SU-DHL-6 (cell line): ENCODE results near the gene PCIF1.
A peak's percentile ranks its signal among the peaks of the same experiment; 100 is the strongest.

Experiments used
- H2AFZ ChIP-seq: fragments of 200-600 bp; sonication (generic); 2 replicates; pipeline ENCODE4 v1.6.1; 2014; ENCODE audit warnings: low read depth, mild to moderate bottlenecking, moderate library complexity, mixed read lengths, antibody characterized with exemption, low read length; ENCODE audit not compliant: severe bottlenecking
- H3F3A ChIP-seq: fragments of 200-600 bp; shearing (Covaris generic); 2 replicates; pipeline ENCODE4 v1.6.0; 2016; ENCODE audit warnings: antibody characterized with exemption, mild to moderate bottlenecking; ENCODE audit not compliant: insufficient read depth
- H3K27ac ChIP-seq: fragments of 200-600 bp; sonication (generic); 2 replicates; pipeline ENCODE4 v1.5.1; 2016; ENCODE audit warnings: low read depth, mild to moderate bottlenecking, low read length, moderate library complexity, mixed read lengths
- H3K27me3 ChIP-seq: fragments of 200-600 bp; sonication (generic), shearing (Covaris generic); 2 replicates; pipeline ENCODE4 v1.6.0; 2014; ENCODE audit warnings: mild to moderate bottlenecking, low read length
- H3K36me3 ChIP-seq: fragments of 200-600 bp; sonication (generic); 2 replicates; pipeline ENCODE4 v1.6.1; 2014; ENCODE audit warnings: mild to moderate bottlenecking, low read length, mixed read lengths
- H3K4me2 ChIP-seq: fragments of 300-600, 200-600 bp; shearing (Covaris generic), sonication (generic); 2 replicates; pipeline ENCODE4 v1.6.0; 2014; ENCODE audit warnings: low read length, low read depth, mild to moderate bottlenecking; ENCODE audit not compliant: poor library complexity, severe bottlenecking
- H3K4me3 ChIP-seq: fragments of 200-600 bp; sonication (generic); 2 replicates; pipeline ENCODE4 v1.5.1; 2014; ENCODE audit warnings: antibody characterized with exemption, low read length, mild to moderate bottlenecking, mixed read lengths; ENCODE audit not compliant: insufficient read depth, poor library complexity, severe bottlenecking
- H3K79me2 ChIP-seq: fragments of 200-600 bp; sonication (generic); 2 replicates; pipeline ENCODE4 v1.6.1; 2014; ENCODE audit warnings: mild to moderate bottlenecking, low read length, moderate library complexity; ENCODE audit not compliant: insufficient read depth
- H3K9ac ChIP-seq: fragments of 200-600 bp; sonication (generic); 2 replicates; pipeline ENCODE4 v1.7.0; 2014; ENCODE audit warnings: mild to moderate bottlenecking, low read length
- H3K9me2 ChIP-seq: fragments of 200-600 bp; sonication (generic); replicated peaks from 2 replicates; pipeline ENCODE4 v1.6.1; 2014; ENCODE audit warnings: low read length; ENCODE audit not compliant: insufficient read depth
- H3K9me3 ChIP-seq: fragments of 200-600 bp; sonication (generic); 2 replicates; pipeline ENCODE4 v1.6.1; 2014; ENCODE audit warnings: low read length, mixed read lengths; ENCODE audit not compliant: insufficient read depth
- H4K20me1 ChIP-seq: fragments of 200-600 bp; sonication (generic); 2 replicates; pipeline ENCODE4 v1.6.1; 2014; ENCODE audit warnings: low read depth, mild to moderate bottlenecking, antibody characterized with exemption, low read length, moderate library complexity, mixed read lengths
- EZH2phosphoT487 ChIP-seq: fragments of 200-600 bp; sonication (generic), shearing (Covaris generic); conservative IDR thresholded peaks from 2 replicates; pipeline ENCODE4 v1.6.1; 2018; ENCODE audit warnings: mild to moderate bottlenecking, antibody characterized with exemption, low read length, moderate library complexity, mixed read lengths
- TF ChIP-seq, protein P1 (sequence below): fragments of 200-600 bp; sonication (generic); IDR thresholded peaks from one replicate; pipeline ENCODE4 v1.5.1; 2017; ENCODE audit warnings: antibody characterized with exemption, mild to moderate bottlenecking, low read length, moderate library complexity; ENCODE audit not compliant: insufficient read depth, poor library complexity, severe bottlenecking

PCIF1 gene

DNA sequence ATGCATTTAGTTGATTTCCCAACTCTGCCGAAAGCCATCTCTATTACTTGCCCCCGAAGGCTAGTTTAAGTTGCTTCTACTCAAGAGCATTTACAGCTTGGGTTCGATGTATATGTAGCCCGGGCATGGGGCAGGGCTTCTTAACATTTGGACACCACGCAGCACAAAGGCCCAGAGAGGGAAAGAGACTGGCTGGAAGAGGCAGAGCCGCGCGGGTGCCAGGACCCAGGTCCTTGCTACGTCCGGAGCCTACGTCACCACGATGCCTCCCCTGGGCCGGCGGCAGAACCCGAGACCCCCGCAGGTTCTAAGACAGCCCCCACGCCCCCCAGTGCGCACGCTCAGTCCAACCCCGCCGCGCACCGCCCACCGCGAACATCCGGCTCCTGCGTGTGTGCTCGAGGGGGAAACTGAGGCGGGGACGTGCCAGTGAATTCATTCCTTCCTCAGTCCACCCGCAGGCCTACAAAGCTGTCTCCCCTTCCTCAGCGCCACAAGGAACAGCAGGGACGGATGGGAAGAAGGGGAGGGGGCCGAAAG is 367 bp upstream of the PCIF1 start:
- H2AFZ ChIP-seq: peak overlapping the region; percentile 49
- TF ChIP-seq EZH2phosphoT487: no peak
- TF ChIP-seq, protein P1, sequence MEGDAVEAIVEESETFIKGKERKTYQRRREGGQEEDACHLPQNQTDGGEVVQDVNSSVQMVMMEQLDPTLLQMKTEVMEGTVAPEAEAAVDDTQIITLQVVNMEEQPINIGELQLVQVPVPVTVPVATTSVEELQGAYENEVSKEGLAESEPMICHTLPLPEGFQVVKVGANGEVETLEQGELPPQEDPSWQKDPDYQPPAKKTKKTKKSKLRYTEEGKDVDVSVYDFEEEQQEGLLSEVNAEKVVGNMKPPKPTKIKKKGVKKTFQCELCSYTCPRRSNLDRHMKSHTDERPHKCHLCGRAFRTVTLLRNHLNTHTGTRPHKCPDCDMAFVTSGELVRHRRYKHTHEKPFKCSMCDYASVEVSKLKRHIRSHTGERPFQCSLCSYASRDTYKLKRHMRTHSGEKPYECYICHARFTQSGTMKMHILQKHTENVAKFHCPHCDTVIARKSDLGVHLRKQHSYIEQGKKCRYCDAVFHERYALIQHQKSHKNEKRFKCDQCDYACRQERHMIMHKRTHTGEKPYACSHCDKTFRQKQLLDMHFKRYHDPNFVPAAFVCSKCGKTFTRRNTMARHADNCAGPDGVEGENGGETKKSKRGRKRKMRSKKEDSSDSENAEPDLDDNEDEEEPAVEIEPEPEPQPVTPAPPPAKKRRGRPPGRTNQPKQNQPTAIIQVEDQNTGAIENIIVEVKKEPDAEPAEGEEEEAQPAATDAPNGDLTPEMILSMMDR: no peak

DNA sequence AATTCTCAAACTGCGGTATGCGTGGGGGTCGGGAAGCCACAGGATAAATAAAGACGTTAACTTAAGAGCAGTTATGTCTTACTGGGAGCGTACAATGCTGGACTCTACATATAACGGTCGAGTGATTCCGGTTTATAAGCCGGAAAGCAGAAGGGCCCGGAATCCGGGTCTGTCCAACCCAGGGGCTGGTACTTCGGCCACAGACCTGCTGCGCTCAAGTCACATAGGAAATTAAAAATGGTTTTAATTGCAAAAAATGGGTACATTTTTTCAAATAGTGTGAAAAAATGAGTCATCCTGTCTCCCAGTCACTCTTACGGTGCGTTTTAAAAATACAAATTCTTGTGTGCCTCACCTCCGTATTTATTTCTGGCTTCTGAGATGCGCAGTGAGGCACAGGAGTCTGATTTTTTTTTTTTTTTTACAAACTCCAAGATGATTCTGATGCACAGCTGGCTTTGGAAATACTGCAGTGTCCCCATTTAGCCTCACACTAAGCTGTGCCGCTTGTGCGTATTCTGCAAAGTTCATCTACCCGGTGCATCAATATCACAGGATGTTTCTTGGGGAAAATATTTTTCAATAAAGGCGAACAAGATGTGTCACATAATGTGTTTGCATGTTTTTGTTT is 1.0 kb downstream of the PCIF1 start:
- Histone ChIP-seq H2AFZ (no peak overlapping the region), H3K27ac (peak overlapping the region; percentile 10; the same call in 1 of the 2 replicates), H4K20me1 (no peaks in the 10 kb centered on the region), H3K4me2 (peak overlapping the region; percentile 85), H3K79me2 (peaks cover 27% of the 10 kb centered on the region), H3K9me3 (no peaks in the 10 kb centered on the region), H3F3A (no peaks in the 10 kb centered on the region), H3K4me3 (peak overlapping the region; percentile 85), H3K27me3 (no peaks in the 10 kb centered on the region), H3K9me2 (no peaks in the 10 kb centered on the region), H3K9ac (peak overlapping the region; percentile 99), H3K36me3 (peaks cover 8% of the 10 kb centered on the region)
- TF ChIP-seq EZH2phosphoT487: no peak
- TF ChIP-seq, protein P1: no peak

More for the DNA sequence above, 367 bp upstream of the PCIF1 start:
- H3K4me2 ChIP-seq: peak overlapping the region; percentile 83
- no peaks in the 10 kb centered on the region for H3K9me2 ChIP-seq
- peak overlapping the region; percentile 97 for H3K4me3 ChIP-seq
- peak overlapping the region; percentile 89 for H3K27ac ChIP-seq
- peak overlapping the region; percentile 99 for H3K9ac ChIP-seq
- peaks cover 8% of the 10 kb centered on the region for H3K36me3 ChIP-seq
- no peaks in the 10 kb centered on the region for H3K9me3 ChIP-seq
- no peaks in the 10 kb centered on the region for H3K27me3 ChIP-seq
- no peaks in the 10 kb centered on the region for H3F3A ChIP-seq
- H4K20me1 ChIP-seq: no peaks in the 10 kb centered on the region
- peaks cover 27% of the 10 kb centered on the region for H3K79me2 ChIP-seq

DNA sequence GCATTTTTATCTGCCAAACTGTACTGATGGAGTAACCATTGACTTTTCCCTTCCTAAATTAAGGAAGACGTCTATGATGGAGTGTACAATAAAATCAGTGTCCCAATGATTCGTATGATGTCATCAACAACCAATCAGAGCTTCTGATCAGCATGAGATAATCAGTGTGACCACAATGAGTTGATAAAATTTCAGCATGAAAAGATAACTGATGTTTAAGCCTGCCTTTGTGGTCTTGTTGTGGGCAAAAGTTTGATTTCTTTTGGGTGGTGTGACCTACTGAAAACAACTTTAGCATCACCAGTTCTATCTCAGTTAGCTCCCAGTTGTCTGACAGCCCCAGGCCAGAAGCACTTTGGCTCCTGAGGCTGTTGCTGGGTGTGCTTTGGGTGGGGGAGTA is 3.3 kb downstream of the PCIF1 start:
- Histone ChIP-seq H3K79me2 (peaks cover 27% of the 10 kb centered on the region), H3K9me3 (no peaks in the 10 kb centered on the region), H4K20me1 (no peaks in the 10 kb centered on the region), H3K4me2 (no peak overlapping the region), H3K4me3 (no peak overlapping the region), H3K27me3 (no peaks in the 10 kb centered on the region), H3F3A (no peaks in the 10 kb centered on the region), H2AFZ (no peak overlapping the region), H3K27ac (no peak overlapping the region), H3K9me2 (no peaks in the 10 kb centered on the region), H3K9ac (no peak overlapping the region), H3K36me3 (peaks cover 9% of the 10 kb centered on the region)
- no peak for TF ChIP-seq EZH2phosphoT487
- TF ChIP-seq, protein P1: no peak
